ENCODE measurements around the gene TYRP1.

GRCh38 chr9:12737871-12738270 lies 44.7 kb downstream of the TYRP1 start:
- no peak for TF ChIP-seq YY1 (IDR thresholded peaks at IDR 0.05; ENCODE audit: insufficient read depth, insufficient read length)
- no peak for TF ChIP-seq ZNF274 (IDR thresholded peaks at IDR 0.05; ENCODE audit: low read depth, low read length)

Measured in NT2/D1 (cell line).